ENCODE data around the gene AVP.
"Not testable (repeated sequence)": the region's sequence is repeated elsewhere in the genome, so short reads cannot be mapped to it uniquely, and the experiment has no call there.

The AVP gene

GRCh38 chr20:3067139-3068014 lies 17.1 kb downstream of the AVP start:
- H3K9me3 ChIP-seq (ENCODE audit: severe bottlenecking), result no peaks in the 10 kb centered on the region
- no peaks in the 10 kb centered on the region for H3K27me3 ChIP-seq (ENCODE audit: insufficient read depth, low read depth, severe bottlenecking)
- H3K36me3 ChIP-seq, result no peaks in the 10 kb centered on the region
- no peak overlapping the region for H3K4me3 ChIP-seq (ENCODE audit: low read depth, low read length)
- DNase-seq, result no peak
- no peak for TF ChIP-seq CTCF (IDR thresholded peaks at IDR 0.05; ENCODE audit: low read depth, low read length)
- H3K27ac ChIP-seq, result no peak overlapping the region

- not testable (repeated sequence) for H3K27me3 ChIP-seq (ENCODE audit: insufficient read depth, low read depth, severe bottlenecking); H3K36me3 ChIP-seq; H3K9me3 ChIP-seq (ENCODE audit: severe bottlenecking); DNase-seq; H3K27ac ChIP-seq; H3K4me3 ChIP-seq (ENCODE audit: low read depth, low read length)
These were observed 20.4 kb downstream of the AVP start for GRCh38 chr20:3064119-3064518.

DNA sequence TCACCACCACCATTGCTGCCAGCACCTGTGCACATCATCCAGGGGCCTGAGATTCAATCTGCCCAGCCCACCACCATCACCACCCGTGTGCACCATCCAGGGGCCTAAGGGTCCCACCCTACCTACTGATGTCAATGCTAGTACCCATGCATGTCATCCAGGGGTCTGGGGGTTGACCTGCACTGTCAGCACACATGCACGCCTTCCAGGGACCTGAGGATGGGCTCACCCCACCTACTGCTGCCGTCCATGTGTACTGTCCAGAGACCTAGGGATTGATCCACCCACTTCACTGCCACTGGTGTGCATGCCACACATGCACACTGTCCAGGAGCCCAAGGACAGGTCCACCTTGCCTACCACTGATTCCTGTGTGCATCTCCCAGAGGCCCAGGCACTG lies 25.0 kb downstream of the AVP start:
- no peak overlapping the region for H3K27ac ChIP-seq
- DNase-seq, result no peak
- no peaks in the 10 kb centered on the region for H3K27me3 ChIP-seq (ENCODE audit: insufficient read depth, low read depth, severe bottlenecking)
- H3K9me3 ChIP-seq (ENCODE audit: severe bottlenecking), result no peaks in the 10 kb centered on the region
- H3K4me3 ChIP-seq (ENCODE audit: low read depth, low read length), result no peak overlapping the region
- no peaks in the 10 kb centered on the region for H3K36me3 ChIP-seq
- TF ChIP-seq CTCF (IDR thresholded peaks at IDR 0.05; ENCODE audit: low read depth, low read length), result no peak

- H3K9me3 ChIP-seq (ENCODE audit: severe bottlenecking), result no peaks in the 10 kb centered on the region
These were observed 33.0 kb downstream of the AVP start for GRCh38 chr20:3051385-3052019.

DNA sequence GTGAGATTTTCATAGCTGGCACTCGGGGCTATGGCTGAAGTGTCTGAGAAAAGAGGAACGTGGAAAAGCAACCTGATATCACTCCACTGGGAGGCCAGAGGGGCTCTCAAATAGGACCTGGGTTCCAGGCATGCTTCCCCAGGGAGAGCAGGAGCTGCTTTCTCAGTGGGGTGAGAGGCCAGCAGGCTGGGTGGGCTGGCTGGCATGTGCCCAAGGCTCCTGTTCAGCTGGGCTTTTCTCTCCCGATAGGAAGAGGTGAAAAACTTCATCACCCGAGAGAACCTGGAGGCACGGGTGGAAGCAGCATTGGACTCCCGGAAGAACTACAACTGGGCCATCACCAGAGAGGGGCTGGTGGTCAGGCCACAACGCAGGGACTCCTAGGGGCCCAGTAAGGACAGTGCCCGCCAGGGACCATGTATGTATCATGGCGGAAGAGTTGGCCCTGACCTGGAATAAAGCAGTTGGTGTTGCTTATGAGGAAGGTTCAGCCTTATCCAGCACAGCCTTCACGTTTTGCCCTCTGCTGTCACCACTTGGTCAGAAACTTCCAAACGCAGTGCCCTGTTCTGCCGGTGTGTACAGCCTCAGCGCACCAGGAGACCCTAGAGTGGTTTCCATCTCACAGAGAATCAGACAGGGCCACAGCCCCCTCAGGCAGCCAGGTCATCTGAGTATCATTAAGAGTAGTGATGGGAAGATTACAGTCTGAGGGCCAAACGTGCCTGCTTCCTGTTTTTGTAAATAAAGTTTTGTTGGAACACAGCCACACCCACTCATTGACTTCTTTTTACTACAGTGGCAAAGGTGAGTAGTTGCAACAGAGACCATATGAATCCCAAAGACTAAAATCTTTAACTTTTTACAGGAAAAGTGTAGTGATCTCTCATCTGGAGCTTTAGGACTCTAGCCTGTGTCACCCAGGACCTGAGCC lies 36.8 kb downstream of the AVP start:
- Histone ChIP-seq H3K9me3 (ENCODE audit: severe bottlenecking) (no peaks in the 10 kb centered on the region), H3K27ac (no peak overlapping the region), H3K36me3 (peaks cover 39% of the 10 kb centered on the region), H3K4me3 (ENCODE audit: low read depth, low read length) (no peak overlapping the region), H3K27me3 (ENCODE audit: insufficient read depth, low read depth, severe bottlenecking) (no peaks in the 10 kb centered on the region)
- no peak for TF ChIP-seq CTCF (IDR thresholded peaks at IDR 0.05; ENCODE audit: low read depth, low read length)
- no peak for DNase-seq

More at GRCh38 chr20:3051385-3052019, 33.0 kb downstream of the AVP start:
- peaks cover 36% of the 10 kb centered on the region for H3K36me3 ChIP-seq
- H3K27ac ChIP-seq, result no peak overlapping the region
- no peak for TF ChIP-seq CTCF (IDR thresholded peaks at IDR 0.05; ENCODE audit: low read depth, low read length)
- H3K27me3 ChIP-seq (ENCODE audit: insufficient read depth, low read depth, severe bottlenecking), result no peaks in the 10 kb centered on the region
- H3K4me3 ChIP-seq (ENCODE audit: low read depth, low read length), result no peak overlapping the region
- DNase-seq, result no peak
